ENCODE data around the gene PLCB1. TPM values are rescaled to one million over a fixed set of nuclear protein-coding genes. Genes with fewer than 3 reads are reported as not detected.

The PLCB1 gene
- total RNA-seq, 3 donors from 2014 or later: 7.2 to 50.7 (median 8.8) TPM

- ATAC-seq: no peak
- H3K4me3 ChIP-seq: no peak overlapping the region
- H3K9me3 ChIP-seq: no peaks in the 10 kb centered on the region
- no peaks in the 10 kb centered on the region for H3K4me1 ChIP-seq (ENCODE audit: low read depth)
- no peak for DNase-seq
- intact Hi-C loops (cut with DNase I, micrococcal nuclease): no loop called here
- no peak for TF ChIP-seq CTCF (IDR thresholded peaks at IDR 0.05)
- no peaks in the 10 kb centered on the region for H3K36me3 ChIP-seq (ENCODE audit: low read depth)
Observed at GRCh38 chr20:8471465-8471864, 339.4 kb downstream of the PLCB1 start.

GRCh38 chr20:8473459-8473858, 341.4 kb downstream of the PLCB1 start:
- DNase-seq (no peak), ATAC-seq (no peak)
- intact Hi-C loops (cut with DNase I, micrococcal nuclease): no loop called here
- no peak for TF ChIP-seq CTCF (IDR thresholded peaks at IDR 0.05)
- no peaks in the 10 kb centered on the region for H3K4me1 ChIP-seq (ENCODE audit: low read depth)
- H3K36me3 ChIP-seq (ENCODE audit: low read depth): no peaks in the 10 kb centered on the region
- H3K4me3 ChIP-seq: no peak overlapping the region
- H3K9me3 ChIP-seq: no peaks in the 10 kb centered on the region

GRCh38 chr20:8474027-8474668, 342.1 kb downstream of the PLCB1 start:
- H3K36me3 ChIP-seq (ENCODE audit: low read depth): no peaks in the 10 kb centered on the region
- ATAC-seq (no peak), DNase-seq (no peak)
- intact Hi-C loops (cut with DNase I, micrococcal nuclease): no loop called here
- H3K4me1 ChIP-seq (ENCODE audit: low read depth): no peaks in the 10 kb centered on the region
- no peak for TF ChIP-seq CTCF (IDR thresholded peaks at IDR 0.05)
- no peaks in the 10 kb centered on the region for H3K9me3 ChIP-seq
- H3K4me3 ChIP-seq: no peak overlapping the region

GRCh38 chr20:8476021-8476420, 344.0 kb downstream of the PLCB1 start:
- Histone ChIP-seq H3K9me3 (no peaks in the 10 kb centered on the region), H3K4me3 (no peak overlapping the region), H3K36me3 (ENCODE audit: low read depth) (no peaks in the 10 kb centered on the region), H3K4me1 (ENCODE audit: low read depth) (no peaks in the 10 kb centered on the region)
- intact Hi-C loops (cut with DNase I, micrococcal nuclease): no loop called here
- no peak for DNase-seq
- ATAC-seq: no peak
- TF ChIP-seq CTCF (IDR thresholded peaks at IDR 0.05): no peak

GRCh38 chr20:8480597-8480996, 348.5 kb downstream of the PLCB1 start:
- no peak for DNase-seq
- intact Hi-C loops (cut with DNase I, micrococcal nuclease): no loop called here
- H3K4me3 ChIP-seq: no peak overlapping the region
- no peaks in the 10 kb centered on the region for H3K4me1 ChIP-seq (ENCODE audit: low read depth)
- no peak for TF ChIP-seq CTCF (IDR thresholded peaks at IDR 0.05)
- no peak for ATAC-seq
- H3K9me3 ChIP-seq: no peaks in the 10 kb centered on the region
- no peaks in the 10 kb centered on the region for H3K36me3 ChIP-seq (ENCODE audit: low read depth)

GRCh38 chr20:8487696-8488095, 355.6 kb downstream of the PLCB1 start:
- H3K4me1 ChIP-seq (ENCODE audit: low read depth): no peaks in the 10 kb centered on the region
- no peaks in the 10 kb centered on the region for H3K36me3 ChIP-seq (ENCODE audit: low read depth)
- no peak for DNase-seq
- ATAC-seq: no peak
- no peak for TF ChIP-seq CTCF (IDR thresholded peaks at IDR 0.05)
- no peak overlapping the region for H3K4me3 ChIP-seq
- no peaks in the 10 kb centered on the region for H3K9me3 ChIP-seq
- intact Hi-C loops (cut with DNase I, micrococcal nuclease): no loop called here

Data from mucosa of descending colon (tissue), 3 donors.